Neural progenitor cell (in vitro differentiated cells): ENCODE measurements around the gene ADRA2B. TPM values are rescaled to one million over a fixed set of nuclear protein-coding genes. Genes with fewer than 3 reads are reported as not detected.

Source experiments
- DNase-seq: peaks from one replicate; pipeline ENCODE4 v3.0.0-alpha.2; 2016; ENCODE audit warnings: low spot score
- H2AFZ ChIP-seq: fragments of 200-600 bp; sonication (generic); replicated peaks from 2 replicates; pipeline ENCODE4 v1.6.1; 2016; ENCODE audit warnings: antibody characterized with exemption
- H3F3A ChIP-seq: fragments of 200-600 bp; sonication (generic); 2 replicates; pipeline ENCODE4 v1.6.1; 2016; ENCODE audit warnings: antibody characterized with exemption, low read depth
- H3K27ac ChIP-seq: fragments of 200-600 bp; sonication (generic); 2 replicates; pipeline ENCODE4 v1.5.1; 2016; ENCODE audit warnings: mild to moderate bottlenecking
- H3K27me3 ChIP-seq: fragments of 200-600 bp; sonication (generic); 2 replicates; pipeline ENCODE4 v1.6.1; 2016; ENCODE audit warnings: mild to moderate bottlenecking, moderate library complexity
- H3K36me3 ChIP-seq: fragments of 200-600 bp; sonication (generic); 2 replicates; pipeline ENCODE4 v1.5.1; 2016
- H3K4me1 ChIP-seq: fragments of 200-600 bp; sonication (generic); 2 replicates; pipeline ENCODE4 v1.6.1; 2016; ENCODE audit warnings: mixed run types
- H3K4me2 ChIP-seq: fragments of 200-600 bp; sonication (generic); 2 replicates; pipeline ENCODE4 v1.6.1; 2016
- H3K4me3 ChIP-seq: fragments of 200-600 bp; sonication (generic); 2 replicates; pipeline ENCODE4 v1.5.1; 2016
- H3K79me2 ChIP-seq: fragments of 200-600 bp; sonication (generic); 2 replicates; pipeline ENCODE4 v1.6.1; 2016; ENCODE audit warnings: low read depth
- H3K9ac ChIP-seq: fragments of 200-600 bp; sonication (generic); 2 replicates; pipeline ENCODE4 v1.6.1; 2016
- H3K9me3 ChIP-seq: fragments of 200-600 bp; sonication (generic); 2 replicates; pipeline ENCODE4 v1.5.1; 2016; ENCODE audit warnings: low read depth
- H4K20me1 ChIP-seq: fragments of 200-600 bp; sonication (generic); 2 replicates; pipeline ENCODE4 v1.6.1; 2016; ENCODE audit warnings: low read depth
- H3K27ac Mint-ChIP-seq: 3 replicates; pipeline ENCODE4 v1.8.0; 2021; ENCODE audit warnings: mixed read lengths
- H3K27me3 Mint-ChIP-seq: 2 replicates; pipeline ENCODE4 v1.8.0; 2022; ENCODE audit warnings: low read depth, mild to moderate bottlenecking, inconsistent platforms, moderate library complexity, mixed read lengths; ENCODE audit not compliant: insufficient read depth
- H3K36me3 Mint-ChIP-seq: 3 replicates; pipeline ENCODE4 v1.8.0; 2021; ENCODE audit warnings: mixed read lengths
- H3K4me1 Mint-ChIP-seq: 3 replicates; pipeline ENCODE4 v1.8.0; 2021; ENCODE audit warnings: mixed read lengths
- H3K4me3 Mint-ChIP-seq: 3 replicates; pipeline ENCODE4 v1.8.0; 2021; ENCODE audit warnings: mild to moderate bottlenecking, moderate library complexity, mixed read lengths
- H3K9me3 Mint-ChIP-seq: 3 replicates; pipeline ENCODE4 v1.8.0; 2020; ENCODE audit warnings: mixed read lengths
- CTCF ChIP-seq: fragments of 200-600 bp; sonication (generic); IDR thresholded peaks from 2 replicates; pipeline ENCODE4 v1.5.1; 2017; ENCODE audit warnings: antibody characterized with exemption, mild to moderate bottlenecking
- EZH2 ChIP-seq: fragments of 200-600 bp; sonication (generic); IDR thresholded peaks from 2 replicates; pipeline ENCODE4 v1.6.1; 2017; ENCODE audit warnings: antibody characterized with exemption, mild to moderate bottlenecking, moderate library complexity
- EZH2phosphoT487 ChIP-seq: fragments of 200-600 bp; sonication (generic); IDR thresholded peaks from 2 replicates; pipeline ENCODE4 v1.6.1; 2017; ENCODE audit warnings: antibody characterized with exemption
- total RNA-seq: library from RNA; depleted of rRNA; stranded (reverse); fragments of >200 nt; gene quantifications from 2 replicates; pipeline ENCODE4 v1.2.3, GENCODE V29; 2015; ENCODE audit warnings: low replicate concordance

ADRA2B gene
- total RNA-seq, 1 donor from 2014 or later: 3.0 TPM

GRCh38 chr2:96137321-96138178 lies 21.2 kb upstream of the ADRA2B start:
- H3K36me3 Mint-ChIP-seq: no peaks in the 10 kb centered on the region
- Histone ChIP-seq H3K4me2 (no peak overlapping the region), H2AFZ (no peak overlapping the region)

GRCh38 chr2:96136129-96136720 lies 19.9 kb upstream of the ADRA2B start:
- no peak for DNase-seq
- no peak overlapping the region for H2AFZ ChIP-seq
- Mint-ChIP-seq H3K27ac (no peak overlapping the region), H3K4me1 (no peaks in the 10 kb centered on the region), H3K27me3 (peaks cover 2% of the 10 kb centered on the region), H3K9me3 (no peaks in the 10 kb centered on the region), H3K4me3 (no peak overlapping the region), H3K36me3 (no peaks in the 10 kb centered on the region)
- TF ChIP-seq CTCF (no peak), EZH2 (no peak), EZH2phosphoT487 (no peak)
- no peak overlapping the region for H3K9ac ChIP-seq
- H3K4me1 ChIP-seq: no peaks in the 10 kb centered on the region
- H3K9me3 ChIP-seq: no peaks in the 10 kb centered on the region
- H3K4me3 ChIP-seq: no peak overlapping the region
- no peaks in the 10 kb centered on the region for H4K20me1 ChIP-seq
- H3K27ac ChIP-seq: no peak overlapping the region
- no peaks in the 10 kb centered on the region for H3K36me3 ChIP-seq
- H3K4me2 ChIP-seq: no peak overlapping the region
- H3K27me3 ChIP-seq: no peaks in the 10 kb centered on the region
- no peaks in the 10 kb centered on the region for H3F3A ChIP-seq
- no peaks in the 10 kb centered on the region for H3K79me2 ChIP-seq

More at GRCh38 chr2:96137321-96138178, 21.2 kb upstream of the ADRA2B start:
- Histone ChIP-seq H3K9me3 (no peaks in the 10 kb centered on the region), H3K9ac (no peak overlapping the region), H4K20me1 (no peaks in the 10 kb centered on the region), H3K4me3 (no peak overlapping the region), H3K27ac (no peak overlapping the region), H3K36me3 (no peaks in the 10 kb centered on the region), H3F3A (no peaks in the 10 kb centered on the region), H3K4me1 (no peaks in the 10 kb centered on the region), H3K79me2 (no peaks in the 10 kb centered on the region), H3K27me3 (no peaks in the 10 kb centered on the region)
- H3K27me3 Mint-ChIP-seq: peaks cover 2% of the 10 kb centered on the region
- no peaks in the 10 kb centered on the region for H3K4me1 Mint-ChIP-seq
- no peaks in the 10 kb centered on the region for H3K9me3 Mint-ChIP-seq
- H3K4me3 Mint-ChIP-seq: no peak overlapping the region
- peak overlapping the region; percentile 22 for H3K27ac Mint-ChIP-seq
- TF ChIP-seq CTCF: no peak
- no peak for TF ChIP-seq EZH2phosphoT487
- no peak for TF ChIP-seq EZH2
- no peak for DNase-seq

- Histone ChIP-seq H4K20me1 (no peaks in the 10 kb centered on the region), H3K27ac (no peak overlapping the region), H2AFZ (no peak overlapping the region), H3K27me3 (no peaks in the 10 kb centered on the region), H3K36me3 (no peaks in the 10 kb centered on the region), H3K9ac (no peak overlapping the region), H3K79me2 (no peaks in the 10 kb centered on the region), H3K4me1 (no peaks in the 10 kb centered on the region), H3K9me3 (no peaks in the 10 kb centered on the region), H3K4me3 (no peak overlapping the region), H3F3A (no peaks in the 10 kb centered on the region), H3K4me2 (no peak overlapping the region)
- Mint-ChIP-seq H3K27me3 (peaks cover 2% of the 10 kb centered on the region), H3K4me1 (no peaks in the 10 kb centered on the region), H3K9me3 (no peaks in the 10 kb centered on the region), H3K27ac (no peak overlapping the region), H3K36me3 (no peaks in the 10 kb centered on the region), H3K4me3 (no peak overlapping the region)
- TF ChIP-seq EZH2phosphoT487 (no peak), EZH2 (no peak), CTCF (no peak)
- DNase-seq: no peak
These were observed 19.2 kb upstream of the ADRA2B start for GRCh38 chr2:96135621-96136020.
